Panc1 (cell line): Measurements from ENCODE around the gene DLL1. TPM values are rescaled to one million over a fixed set of nuclear protein-coding genes. Genes with fewer than 3 reads are reported as not detected.

Experiments used
- ATAC-seq: fragments of 200-7000 bp; cut with Tn5 transposase; 2 replicates; pipeline ENCODE4 v1.9.1; 2020; ENCODE audit warnings: mild to moderate bottlenecking, moderate library complexity
- BruUV-seq: library from RNA; stranded (reverse); fragments of 400-500 nt; replicated peaks from 2 replicates; lab custom pipeline; 2021; lab: Mats Ljungman, UMichigan
- CTCF ChIA-PET: fragments of 300-600 bp; sonication (Branson Sonifier 250); formaldehyde crosslinking; loops from one replicate; lab custom pipeline; 2022; ENCODE audit warnings: antibody characterized with exemption; lab: Charles Lee
- POLR2A ChIA-PET: fragments of 300-600 bp; sonication (Branson Sonifier 250); formaldehyde crosslinking; loops from one replicate; lab custom pipeline; 2022; ENCODE audit warnings: antibody characterized with exemption; lab: Charles Lee
- DNase-seq: peaks from one replicate; pipeline ENCODE4 v3.0.0-alpha.2; 2010; ENCODE audit warnings: low read depth, low spot score
- H3K27ac ChIP-seq: 2 replicates; pipeline ENCODE4 v1.5.1; 2011; ENCODE audit warnings: mild to moderate bottlenecking, low read length, inconsistent platforms
- H3K27me3 ChIP-seq: fragments of 200-500 bp; sonication (Bioruptor generic); 2 replicates; pipeline ENCODE4 v1.6.0; 2014; ENCODE audit warnings: low read length, inconsistent platforms; ENCODE audit not compliant: control insufficient read depth, insufficient read depth
- H3K36me3 ChIP-seq: fragments of 200-500 bp; sonication (Bioruptor generic); 2 replicates; pipeline ENCODE4 v1.5.1; 2014; ENCODE audit warnings: inconsistent platforms, mild to moderate bottlenecking, low read length, moderate library complexity; ENCODE audit not compliant: control insufficient read depth, insufficient read depth
- H3K4me1 ChIP-seq: 2 replicates; pipeline ENCODE4 v1.5.1; 2011; ENCODE audit warnings: inconsistent platforms, mild to moderate bottlenecking, low read length, moderate library complexity; ENCODE audit not compliant: control insufficient read depth, insufficient read depth
- H3K4me3 ChIP-seq, 2 experiments: 2 replicates each; pipeline ENCODE4 v1.5.1; 2011 to 2012; ENCODE audit warnings: low read depth in 2 of 2, low read length in 2 of 2, mild to moderate bottlenecking in 2 of 2, inconsistent platforms in 1 of 2, moderate library complexity in 1 of 2
- H3K9me3 ChIP-seq: fragments of 200-500 bp; sonication (Bioruptor generic); 2 replicates; pipeline ENCODE4 v1.5.1; 2014; ENCODE audit warnings: low read depth, mild to moderate bottlenecking, inconsistent platforms, low read length, moderate library complexity; ENCODE audit not compliant: control insufficient read depth, insufficient read depth
- POLR2AphosphoS5 ChIP-seq: IDR thresholded peaks from 2 replicates; pipeline ENCODE4 v1.6.1; 2012; ENCODE audit warnings: mild to moderate bottlenecking, low read depth, low read length, moderate library complexity
- SIN3A ChIP-seq: IDR thresholded peaks from 2 replicates; pipeline ENCODE4 v1.6.1; 2012; ENCODE audit warnings: low read depth, mild to moderate bottlenecking, low read length, moderate library complexity, borderline replicate concordance; ENCODE audit not compliant: insufficient read depth
- TCF7L2 ChIP-seq: IDR thresholded peaks from 2 replicates; pipeline ENCODE4 v1.6.1; 2011; ENCODE audit warnings: mild to moderate bottlenecking, low read depth, low read length, inconsistent platforms
- in situ Hi-C: cut with HindIII; loops from 2 replicates; pipeline ENCODE4 v1.10.0; 2016; ENCODE audit warnings: low sequenced_read_pairs, low pct_unique_long_range_greater_than_20kb
- intact Hi-C: fragments of 100-400 bp; cut with micrococcal nuclease; formaldehyde crosslinking; loops from one replicate; pipeline ENCODE4 v1.10.0; 2022; ENCODE audit not compliant: unreplicated experiment
- total RNA-seq: library from RNA; stranded (reverse); gene quantifications from one replicate; pipeline ENCODE4 v1.2.1, GENCODE V29; 2021; ENCODE audit not compliant: unreplicated experiment
- TF ChIP-seq, protein P1 (sequence below), 2 experiments: IDR thresholded peaks; 2 replicates each; pipeline ENCODE4 v1.6.1; 2011 to 2012; ENCODE audit warnings: low read depth in 2 of 2, control low read depth in 1 of 2, low read length in 1 of 2, mild to moderate bottlenecking in 1 of 2, moderate library complexity in 1 of 2; ENCODE audit not compliant: insufficient read depth in 1 of 2
- TF ChIP-seq, protein P2 (sequence below): fragments of 450-650 bp; IDR thresholded peaks from 2 replicates; pipeline ENCODE4 v1.5.1; 2017; ENCODE audit warnings: mild to moderate bottlenecking

DLL1 gene
- total RNA-seq, 1 experiment from 2014 or later: 2.4 TPM

DNA sequence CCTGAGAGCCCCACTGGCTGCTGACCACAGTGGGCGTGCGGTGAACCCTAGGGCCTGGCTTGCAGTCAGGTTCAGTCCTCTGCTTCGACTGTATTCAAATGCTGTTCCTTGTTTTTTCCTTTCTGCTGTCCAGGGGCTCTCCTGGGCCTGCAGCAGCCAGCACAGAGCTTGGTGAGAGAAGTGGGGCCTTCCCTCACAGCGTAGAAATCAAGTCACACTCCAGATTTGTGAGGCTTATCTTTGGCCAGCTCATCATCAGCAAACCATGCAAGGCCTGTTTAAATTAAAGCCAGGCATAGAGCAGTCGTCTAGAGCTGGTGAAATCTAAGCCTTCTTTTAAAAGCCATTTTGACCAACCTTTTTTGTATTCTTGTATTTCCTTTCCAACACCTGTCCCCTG lies 24.1 kb upstream of the DLL1 start:
- intact Hi-C loops: no loop called here
- no peak for DNase-seq
- no peak; the same call in 1 of the 2 replicates for ATAC-seq
- H3K4me3 ChIP-seq: no peak overlapping the region
- H3K27ac ChIP-seq: no peak overlapping the region
- no TSS peak for BruUV-seq
- peaks cover 13% of the 10 kb centered on the region for H3K4me1 ChIP-seq
- CTCF ChIA-PET: no interaction called here
- no peaks in the 10 kb centered on the region for H3K27me3 ChIP-seq
- no peaks in the 10 kb centered on the region for H3K9me3 ChIP-seq
- POLR2A ChIA-PET: no interaction called here
- peaks cover 2% of the 10 kb centered on the region; the same call in 1 of the 2 replicates for H3K36me3 ChIP-seq
- no peak for TF ChIP-seq SIN3A
- TF ChIP-seq, protein P1, sequence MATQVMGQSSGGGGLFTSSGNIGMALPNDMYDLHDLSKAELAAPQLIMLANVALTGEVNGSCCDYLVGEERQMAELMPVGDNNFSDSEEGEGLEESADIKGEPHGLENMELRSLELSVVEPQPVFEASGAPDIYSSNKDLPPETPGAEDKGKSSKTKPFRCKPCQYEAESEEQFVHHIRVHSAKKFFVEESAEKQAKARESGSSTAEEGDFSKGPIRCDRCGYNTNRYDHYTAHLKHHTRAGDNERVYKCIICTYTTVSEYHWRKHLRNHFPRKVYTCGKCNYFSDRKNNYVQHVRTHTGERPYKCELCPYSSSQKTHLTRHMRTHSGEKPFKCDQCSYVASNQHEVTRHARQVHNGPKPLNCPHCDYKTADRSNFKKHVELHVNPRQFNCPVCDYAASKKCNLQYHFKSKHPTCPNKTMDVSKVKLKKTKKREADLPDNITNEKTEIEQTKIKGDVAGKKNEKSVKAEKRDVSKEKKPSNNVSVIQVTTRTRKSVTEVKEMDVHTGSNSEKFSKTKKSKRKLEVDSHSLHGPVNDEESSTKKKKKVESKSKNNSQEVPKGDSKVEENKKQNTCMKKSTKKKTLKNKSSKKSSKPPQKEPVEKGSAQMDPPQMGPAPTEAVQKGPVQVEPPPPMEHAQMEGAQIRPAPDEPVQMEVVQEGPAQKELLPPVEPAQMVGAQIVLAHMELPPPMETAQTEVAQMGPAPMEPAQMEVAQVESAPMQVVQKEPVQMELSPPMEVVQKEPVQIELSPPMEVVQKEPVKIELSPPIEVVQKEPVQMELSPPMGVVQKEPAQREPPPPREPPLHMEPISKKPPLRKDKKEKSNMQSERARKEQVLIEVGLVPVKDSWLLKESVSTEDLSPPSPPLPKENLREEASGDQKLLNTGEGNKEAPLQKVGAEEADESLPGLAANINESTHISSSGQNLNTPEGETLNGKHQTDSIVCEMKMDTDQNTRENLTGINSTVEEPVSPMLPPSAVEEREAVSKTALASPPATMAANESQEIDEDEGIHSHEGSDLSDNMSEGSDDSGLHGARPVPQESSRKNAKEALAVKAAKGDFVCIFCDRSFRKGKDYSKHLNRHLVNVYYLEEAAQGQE (IDR thresholded peaks at IDR 0.05; ENCODE audit: insufficient read depth in 1 of 2, low read depth in 2 of 2, low read length in 1 of 2): no peak
- no peak for TF ChIP-seq POLR2AphosphoS5
- TF ChIP-seq TCF7L2: no peak
- TF ChIP-seq, protein P2, sequence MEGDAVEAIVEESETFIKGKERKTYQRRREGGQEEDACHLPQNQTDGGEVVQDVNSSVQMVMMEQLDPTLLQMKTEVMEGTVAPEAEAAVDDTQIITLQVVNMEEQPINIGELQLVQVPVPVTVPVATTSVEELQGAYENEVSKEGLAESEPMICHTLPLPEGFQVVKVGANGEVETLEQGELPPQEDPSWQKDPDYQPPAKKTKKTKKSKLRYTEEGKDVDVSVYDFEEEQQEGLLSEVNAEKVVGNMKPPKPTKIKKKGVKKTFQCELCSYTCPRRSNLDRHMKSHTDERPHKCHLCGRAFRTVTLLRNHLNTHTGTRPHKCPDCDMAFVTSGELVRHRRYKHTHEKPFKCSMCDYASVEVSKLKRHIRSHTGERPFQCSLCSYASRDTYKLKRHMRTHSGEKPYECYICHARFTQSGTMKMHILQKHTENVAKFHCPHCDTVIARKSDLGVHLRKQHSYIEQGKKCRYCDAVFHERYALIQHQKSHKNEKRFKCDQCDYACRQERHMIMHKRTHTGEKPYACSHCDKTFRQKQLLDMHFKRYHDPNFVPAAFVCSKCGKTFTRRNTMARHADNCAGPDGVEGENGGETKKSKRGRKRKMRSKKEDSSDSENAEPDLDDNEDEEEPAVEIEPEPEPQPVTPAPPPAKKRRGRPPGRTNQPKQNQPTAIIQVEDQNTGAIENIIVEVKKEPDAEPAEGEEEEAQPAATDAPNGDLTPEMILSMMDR: no peak
- in situ Hi-C loops: no loop called here

DNA sequence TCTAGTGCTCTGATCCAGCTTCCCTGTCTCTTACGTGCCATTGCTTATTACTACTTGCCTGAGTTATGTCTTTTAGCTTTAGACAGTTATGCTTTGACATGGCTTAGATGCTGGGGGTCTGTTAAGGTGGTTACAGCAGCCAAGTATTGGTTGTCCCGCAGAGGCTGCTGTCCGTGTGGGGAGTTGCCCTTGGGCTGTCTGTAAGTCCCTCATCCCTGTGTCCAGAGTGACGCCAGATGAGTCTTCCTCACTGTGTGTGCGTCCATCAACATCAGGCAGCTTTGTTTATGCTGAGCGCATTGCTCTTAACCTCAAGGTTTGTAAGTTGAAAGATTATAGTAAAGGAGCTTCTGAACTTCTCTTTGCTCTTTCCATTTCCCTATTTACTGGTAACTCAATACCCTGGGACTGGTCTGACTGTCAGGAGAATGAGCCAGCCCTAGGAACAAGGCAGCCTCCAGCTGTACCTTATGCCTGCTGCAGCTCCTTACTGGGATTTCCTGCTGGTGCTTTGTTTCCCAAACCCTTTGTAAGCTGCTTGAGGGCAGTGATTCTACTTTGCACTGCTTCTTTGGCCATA lies 22.9 kb upstream of the DLL1 start:
- CTCF ChIA-PET: no interaction called here
- in situ Hi-C loops (no loop called here), intact Hi-C loops (no loop called here)
- Histone ChIP-seq H3K4me3 (no peak overlapping the region), H3K4me1 (peaks cover 14% of the 10 kb centered on the region), H3K9me3 (no peaks in the 10 kb centered on the region), H3K27ac (no peak overlapping the region), H3K36me3 (peaks cover 2% of the 10 kb centered on the region; the same call in 1 of the 2 replicates), H3K27me3 (no peaks in the 10 kb centered on the region)
- BruUV-seq: no TSS peak
- TF ChIP-seq, protein P1 (IDR thresholded peaks at IDR 0.05; ENCODE audit: insufficient read depth in 1 of 2, low read depth in 2 of 2, low read length in 1 of 2): no peak
- TF ChIP-seq, protein P2: no peak
- TF ChIP-seq POLR2AphosphoS5 (no peak), TCF7L2 (no peak), SIN3A (no peak)
- ATAC-seq (no peak), DNase-seq (no peak)
- POLR2A ChIA-PET: interaction anchor here (0.6 to 0.7 kb wide), 2 partner anchors 15 to 38 kb away, joined by 3 read pairs; no protein-coding TSS in a partner anchor
